Esophagus muscularis mucosa (tissue), 4 donors: Measurements from ENCODE around the gene TRIM39.

Experiments used
- CTCF ChIP-seq, 3 experiments: fragments of 200-600 bp in 2 of 3; fragments of 450-650 bp in 1 of 3; sonication (generic) in 2 of 3; IDR thresholded peaks; one replicate each; pipeline ENCODE4 v1.5.1; 2017 to 2019; ENCODE audit warnings: antibody characterized with exemption in 3 of 3, mild to moderate bottlenecking in 2 of 3, moderate library complexity in 1 of 3
- EP300 ChIP-seq: sonication (generic); formaldehyde crosslinking; IDR thresholded peaks from one replicate; pipeline ENCODE4 v1.6.1; 2017; ENCODE audit warnings: antibody characterized with exemption
- POLR2A ChIP-seq: fragments of 450-650 bp; IDR thresholded peaks from one replicate; pipeline ENCODE4 v1.6.1; 2017; ENCODE audit warnings: antibody characterized with exemption, moderate library complexity, mild to moderate bottlenecking, low read depth

- TF ChIP-seq CTCF (IDR thresholded peaks at IDR 0.05) (no peak), POLR2A (no peak), EP300 (no peak)
Measured at GRCh38 chr6:30391240-30391639, 64.5 kb downstream of the TRIM39 start.
